Mammary epithelial cell (primary cell): ENCODE measurements around the gene TLX1.

Source experiments
- CTCF ChIP-seq, 2 donors: IDR thresholded peaks in 1 of 2; conservative IDR thresholded peaks in 1 of 2; 2 replicates each; pipeline ENCODE4 v1.5.1; 2011 to 2012; ENCODE audit warnings: inconsistent platforms in 2 of 2, low read length in 2 of 2, mild to moderate bottlenecking in 2 of 2, control low read depth in 1 of 2, low read depth in 1 of 2; ENCODE audit not compliant: insufficient read depth in 1 of 2; ENCODE audit errors: extremely low read depth in 1 of 2
- EZH2 ChIP-seq: IDR thresholded peaks from 2 replicates; pipeline ENCODE4 v1.6.1; 2012; ENCODE audit warnings: low read length, inconsistent platforms, borderline replicate concordance

- no peak for TF ChIP-seq CTCF (conservative IDR thresholded peaks at IDR 0.05 in 1 of 2, IDR thresholded peaks at IDR 0.05 in 1 of 2; ENCODE audit: extremely low read depth in 1 of 2, insufficient read depth in 1 of 2, low read depth in 1 of 2, low read length in 2 of 2)
- TF ChIP-seq EZH2 = no peak
Observed at GRCh38 chr10:101111547-101111946, 19.6 kb upstream of the TLX1 start.
